MM.1S (cell line): Measurements from ENCODE around the gene HNRNPLL.

ENCODE experiments used
- DNase-seq: peaks from one replicate; pipeline ENCODE4 v3.0.0-alpha.2; 2015
- H2AFZ ChIP-seq: fragments of 300-600 bp; sonication (generic); 2 replicates; pipeline ENCODE4 v1.6.0; 2016; ENCODE audit warnings: antibody characterized with exemption, low read length
- H3F3A ChIP-seq: fragments of 300-600 bp; sonication (generic); 2 replicates; pipeline ENCODE4 v1.6.1; 2016; ENCODE audit warnings: mild to moderate bottlenecking, antibody characterized with exemption, low read length, moderate library complexity, mixed read lengths; ENCODE audit not compliant: insufficient read depth
- H3K27ac ChIP-seq: fragments of 300-600 bp; sonication (generic); 2 replicates; pipeline ENCODE4 v1.5.1; 2016; ENCODE audit warnings: mild to moderate bottlenecking, low read length
- H3K27me3 ChIP-seq: fragments of 300-600 bp; sonication (generic); replicated peaks from 2 replicates; pipeline ENCODE4 v1.6.0; 2016; ENCODE audit warnings: low read length; ENCODE audit not compliant: insufficient read depth
- H3K36me3 ChIP-seq: fragments of 300-600 bp; sonication (generic); replicated peaks from 2 replicates; pipeline ENCODE4 v1.6.1; 2016; ENCODE audit warnings: mild to moderate bottlenecking, low read length, mixed read lengths; ENCODE audit not compliant: insufficient read depth
- H3K4me1 ChIP-seq: fragments of 300-600 bp; sonication (generic); 2 replicates; pipeline ENCODE4 v1.6.1; 2016; ENCODE audit warnings: low read length, mixed read lengths
- H3K4me2 ChIP-seq: fragments of 300-600 bp; sonication (generic); 2 replicates; pipeline ENCODE4 v1.6.0; 2016; ENCODE audit warnings: low read depth, low read length
- H3K4me3 ChIP-seq: fragments of 300-600 bp; sonication (generic); 2 replicates; pipeline ENCODE4 v1.5.1; 2016; ENCODE audit warnings: low read length, mixed read lengths
- H3K79me2 ChIP-seq: fragments of 300-600 bp; sonication (generic); 2 replicates; pipeline ENCODE4 v1.6.1; 2016; ENCODE audit warnings: mixed run types, low read length, mixed read lengths
- H3K9ac ChIP-seq: fragments of 300-600 bp; sonication (generic); 2 replicates; pipeline ENCODE4 v1.6.1; 2016; ENCODE audit warnings: low read length, mixed read lengths
- H3K9me2 ChIP-seq: fragments of 300-600 bp; sonication (generic); replicated peaks from 2 replicates; pipeline ENCODE4 v1.6.1; 2016; ENCODE audit warnings: mild to moderate bottlenecking, low read length, mixed read lengths; ENCODE audit not compliant: insufficient read depth
- H3K9me3 ChIP-seq: fragments of 300-600 bp; sonication (generic); replicated peaks from 2 replicates; pipeline ENCODE4 v1.6.1; 2016; ENCODE audit warnings: mild to moderate bottlenecking, low read length, mixed read lengths; ENCODE audit not compliant: insufficient read depth
- H4K20me1 ChIP-seq: fragments of 300-600 bp; sonication (generic); 2 replicates; pipeline ENCODE4 v1.6.1; 2016; ENCODE audit warnings: mild to moderate bottlenecking, low read length, moderate library complexity, mixed read lengths; ENCODE audit not compliant: insufficient read depth
- CTCF ChIP-seq: fragments of 300-600 bp; sonication (generic); IDR thresholded peaks from 2 replicates; pipeline ENCODE4 v1.5.1; 2016; ENCODE audit warnings: antibody characterized with exemption, low read length, mixed read lengths
- EZH2 ChIP-seq: fragments of 300-600 bp; sonication (generic); optimal IDR thresholded peaks from 2 replicates; pipeline ENCODE3; 2017; ENCODE audit warnings: low read depth, mild to moderate bottlenecking, antibody characterized with exemption, low read length, mixed read lengths
- EZH2phosphoT487 ChIP-seq: fragments of 300-600 bp; sonication (generic); IDR thresholded peaks from 2 replicates; pipeline ENCODE4 v1.6.1; 2018; ENCODE audit warnings: antibody characterized with exemption, low read length

Gene HNRNPLL

GRCh38 chr2:38601463-38602135, 1.1 kb downstream of the HNRNPLL start:
- H3K9ac ChIP-seq: peak overlapping the region; percentile 73
- H3K9me2 ChIP-seq: no peaks in the 10 kb centered on the region
- H3K4me3 ChIP-seq: peak overlapping the region; percentile 79
- H3K4me1 ChIP-seq: peaks cover 11% of the 10 kb centered on the region
- no peak overlapping the region for H3K27ac ChIP-seq
- H3K9me3 ChIP-seq: no peaks in the 10 kb centered on the region
- TF ChIP-seq CTCF (no peak), EZH2 (no peak), EZH2phosphoT487 (no peak)
- H3F3A ChIP-seq: peaks cover 9% of the 10 kb centered on the region
- peak overlapping the region; percentile 68 for H2AFZ ChIP-seq
- peak; percentile 32 for DNase-seq
- H4K20me1 ChIP-seq: no peaks in the 10 kb centered on the region
- peak overlapping the region; percentile 65 for H3K4me2 ChIP-seq
- peaks cover 57% of the 10 kb centered on the region for H3K79me2 ChIP-seq
- H3K36me3 ChIP-seq: no peaks in the 10 kb centered on the region
- no peaks in the 10 kb centered on the region for H3K27me3 ChIP-seq

- H3K9ac ChIP-seq: peak overlapping the region; percentile 73; the same call in 1 of the 2 replicates
- no peak for DNase-seq
- peak overlapping the region; percentile 65 for H3K4me2 ChIP-seq
- no peak overlapping the region for H2AFZ ChIP-seq
- peak overlapping the region; percentile 79; the same call in 1 of the 2 replicates for H3K4me3 ChIP-seq
- H3K9me2 ChIP-seq: no peaks in the 10 kb centered on the region
- H3K27ac ChIP-seq: no peak overlapping the region
- H3K4me1 ChIP-seq: peaks cover 7% of the 10 kb centered on the region
- no peaks in the 10 kb centered on the region for H3K36me3 ChIP-seq
- H3K27me3 ChIP-seq: no peaks in the 10 kb centered on the region
- no peak for TF ChIP-seq EZH2
- no peak for TF ChIP-seq EZH2phosphoT487
- no peak for TF ChIP-seq CTCF
- peaks cover 7% of the 10 kb centered on the region for H3F3A ChIP-seq
- H3K9me3 ChIP-seq: no peaks in the 10 kb centered on the region
- H3K79me2 ChIP-seq: peaks cover 63% of the 10 kb centered on the region
- H4K20me1 ChIP-seq: no peaks in the 10 kb centered on the region
These were observed 1.7 kb downstream of the HNRNPLL start for GRCh38 chr2:38600921-38601455.

GRCh38 chr2:38600242-38600891, 2.4 kb downstream of the HNRNPLL start:
- Histone ChIP-seq H3K36me3 (no peaks in the 10 kb centered on the region), H3K27ac (no peak overlapping the region), H4K20me1 (no peaks in the 10 kb centered on the region), H3K27me3 (no peaks in the 10 kb centered on the region), H3K4me3 (no peak overlapping the region), H3K79me2 (peaks cover 66% of the 10 kb centered on the region), H3K9ac (no peak overlapping the region), H3K9me2 (no peaks in the 10 kb centered on the region), H3K9me3 (no peaks in the 10 kb centered on the region), H3F3A (peaks cover 7% of the 10 kb centered on the region), H2AFZ (no peak overlapping the region), H3K4me1 (peaks cover 7% of the 10 kb centered on the region), H3K4me2 (no peak overlapping the region)
- no peak for TF ChIP-seq EZH2phosphoT487
- no peak for TF ChIP-seq EZH2
- TF ChIP-seq CTCF: no peak
- DNase-seq: no peak
